HepG2 (cell line): ENCODE results near the gene COG8.

Source experiments
- MAFK ChIP-seq, 2 experiments: IDR thresholded peaks in 1 of 2; conservative IDR thresholded peaks in 1 of 2; 2 replicates each; pipeline ENCODE4 v1.6.1; 2011; ENCODE audit warnings: improper control_type of control experiment in 2 of 2, low read length in 2 of 2
- ZNF451 ChIP-seq: sonication (generic); formaldehyde crosslinking; IDR thresholded peaks from 2 replicates; pipeline ENCODE4 v1.5.0; 2020; ENCODE audit warnings: mild to moderate bottlenecking, missing genetic modification reagents
- ZNF781 ChIP-seq: sonication (generic); formaldehyde crosslinking; IDR thresholded peaks from 2 replicates; pipeline ENCODE4 v1.5.1; 2020; ENCODE audit warnings: borderline replicate concordance, mild to moderate bottlenecking, missing genetic modification reagents; ENCODE audit errors: not compliant biosample characterization
- TF ChIP-seq, protein P1 (sequence below): sonication (generic); formaldehyde crosslinking; IDR thresholded peaks from 2 replicates; pipeline ENCODE4 v1.4.0; 2020; ENCODE audit warnings: missing genetic modification reagents
- TF ChIP-seq, protein P2 (sequence below): sonication (generic); formaldehyde crosslinking; IDR thresholded peaks from 2 replicates; pipeline ENCODE4 v1.4.0; 2020; ENCODE audit warnings: low read depth, mild to moderate bottlenecking, missing genetic modification reagents
- TF ChIP-seq, protein P3 (sequence below): sonication (generic); formaldehyde crosslinking; IDR thresholded peaks from 2 replicates; pipeline ENCODE4 v1.5.0; 2020; ENCODE audit warnings: mild to moderate bottlenecking, missing genetic modification reagents, moderate library complexity

DNA sequence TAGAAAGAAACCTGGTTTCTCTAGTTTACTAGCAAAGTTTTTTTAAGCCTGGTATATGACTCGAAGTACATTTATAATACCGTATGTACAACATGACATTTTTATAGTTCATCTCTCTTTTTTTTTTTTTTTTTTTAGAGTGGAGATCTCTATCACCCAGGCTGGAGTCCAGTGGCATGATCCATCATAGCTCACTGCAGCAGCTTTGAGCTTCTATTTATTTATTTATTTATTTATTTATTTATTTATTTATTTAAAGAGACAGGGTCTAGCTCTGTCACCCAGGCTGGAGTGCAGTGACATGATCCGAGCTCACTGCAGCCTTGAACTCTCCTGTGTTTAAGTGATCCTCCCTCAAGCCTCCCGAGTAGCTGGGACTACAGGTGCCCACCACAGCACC is 54.1 kb downstream of the COG8 start:
- TF ChIP-seq, protein P1, sequence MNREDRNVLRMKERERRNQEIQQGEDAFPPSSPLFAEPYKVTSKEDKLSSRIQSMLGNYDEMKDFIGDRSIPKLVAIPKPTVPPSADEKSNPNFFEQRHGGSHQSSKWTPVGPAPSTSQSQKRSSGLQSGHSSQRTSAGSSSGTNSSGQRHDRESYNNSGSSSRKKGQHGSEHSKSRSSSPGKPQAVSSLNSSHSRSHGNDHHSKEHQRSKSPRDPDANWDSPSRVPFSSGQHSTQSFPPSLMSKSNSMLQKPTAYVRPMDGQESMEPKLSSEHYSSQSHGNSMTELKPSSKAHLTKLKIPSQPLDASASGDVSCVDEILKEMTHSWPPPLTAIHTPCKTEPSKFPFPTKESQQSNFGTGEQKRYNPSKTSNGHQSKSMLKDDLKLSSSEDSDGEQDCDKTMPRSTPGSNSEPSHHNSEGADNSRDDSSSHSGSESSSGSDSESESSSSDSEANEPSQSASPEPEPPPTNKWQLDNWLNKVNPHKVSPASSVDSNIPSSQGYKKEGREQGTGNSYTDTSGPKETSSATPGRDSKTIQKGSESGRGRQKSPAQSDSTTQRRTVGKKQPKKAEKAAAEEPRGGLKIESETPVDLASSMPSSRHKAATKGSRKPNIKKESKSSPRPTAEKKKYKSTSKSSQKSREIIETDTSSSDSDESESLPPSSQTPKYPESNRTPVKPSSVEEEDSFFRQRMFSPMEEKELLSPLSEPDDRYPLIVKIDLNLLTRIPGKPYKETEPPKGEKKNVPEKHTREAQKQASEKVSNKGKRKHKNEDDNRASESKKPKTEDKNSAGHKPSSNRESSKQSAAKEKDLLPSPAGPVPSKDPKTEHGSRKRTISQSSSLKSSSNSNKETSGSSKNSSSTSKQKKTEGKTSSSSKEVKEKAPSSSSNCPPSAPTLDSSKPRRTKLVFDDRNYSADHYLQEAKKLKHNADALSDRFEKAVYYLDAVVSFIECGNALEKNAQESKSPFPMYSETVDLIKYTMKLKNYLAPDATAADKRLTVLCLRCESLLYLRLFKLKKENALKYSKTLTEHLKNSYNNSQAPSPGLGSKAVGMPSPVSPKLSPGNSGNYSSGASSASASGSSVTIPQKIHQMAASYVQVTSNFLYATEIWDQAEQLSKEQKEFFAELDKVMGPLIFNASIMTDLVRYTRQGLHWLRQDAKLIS (CRISPR knock-in tag), result no peak
- no peak for TF ChIP-seq MAFK (conservative IDR thresholded peaks at IDR 0.05 in 1 of 2, IDR thresholded peaks at IDR 0.05 in 1 of 2; ENCODE audit: low read length in 2 of 2)
- TF ChIP-seq ZNF781 (CRISPR knock-in tag), result no peak
- TF ChIP-seq ZNF451 (CRISPR knock-in tag), result no peak
- TF ChIP-seq, protein P2, sequence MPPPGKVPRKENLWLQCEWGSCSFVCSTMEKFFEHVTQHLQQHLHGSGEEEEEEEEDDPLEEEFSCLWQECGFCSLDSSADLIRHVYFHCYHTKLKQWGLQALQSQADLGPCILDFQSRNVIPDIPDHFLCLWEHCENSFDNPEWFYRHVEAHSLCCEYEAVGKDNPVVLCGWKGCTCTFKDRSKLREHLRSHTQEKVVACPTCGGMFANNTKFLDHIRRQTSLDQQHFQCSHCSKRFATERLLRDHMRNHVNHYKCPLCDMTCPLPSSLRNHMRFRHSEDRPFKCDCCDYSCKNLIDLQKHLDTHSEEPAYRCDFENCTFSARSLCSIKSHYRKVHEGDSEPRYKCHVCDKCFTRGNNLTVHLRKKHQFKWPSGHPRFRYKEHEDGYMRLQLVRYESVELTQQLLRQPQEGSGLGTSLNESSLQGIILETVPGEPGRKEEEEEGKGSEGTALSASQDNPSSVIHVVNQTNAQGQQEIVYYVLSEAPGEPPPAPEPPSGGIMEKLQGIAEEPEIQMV (CRISPR knock-in tag), result no peak
- TF ChIP-seq, protein P3, sequence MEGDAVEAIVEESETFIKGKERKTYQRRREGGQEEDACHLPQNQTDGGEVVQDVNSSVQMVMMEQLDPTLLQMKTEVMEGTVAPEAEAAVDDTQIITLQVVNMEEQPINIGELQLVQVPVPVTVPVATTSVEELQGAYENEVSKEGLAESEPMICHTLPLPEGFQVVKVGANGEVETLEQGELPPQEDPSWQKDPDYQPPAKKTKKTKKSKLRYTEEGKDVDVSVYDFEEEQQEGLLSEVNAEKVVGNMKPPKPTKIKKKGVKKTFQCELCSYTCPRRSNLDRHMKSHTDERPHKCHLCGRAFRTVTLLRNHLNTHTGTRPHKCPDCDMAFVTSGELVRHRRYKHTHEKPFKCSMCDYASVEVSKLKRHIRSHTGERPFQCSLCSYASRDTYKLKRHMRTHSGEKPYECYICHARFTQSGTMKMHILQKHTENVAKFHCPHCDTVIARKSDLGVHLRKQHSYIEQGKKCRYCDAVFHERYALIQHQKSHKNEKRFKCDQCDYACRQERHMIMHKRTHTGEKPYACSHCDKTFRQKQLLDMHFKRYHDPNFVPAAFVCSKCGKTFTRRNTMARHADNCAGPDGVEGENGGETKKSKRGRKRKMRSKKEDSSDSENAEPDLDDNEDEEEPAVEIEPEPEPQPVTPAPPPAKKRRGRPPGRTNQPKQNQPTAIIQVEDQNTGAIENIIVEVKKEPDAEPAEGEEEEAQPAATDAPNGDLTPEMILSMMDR (CRISPR knock-in tag), result no peak
